ENCODE data around the gene LMNA.

- TF ChIP-seq CTCF (IDR thresholded peaks at IDR 0.05), result no peak
- no peak for TF ChIP-seq POLR2A (IDR thresholded peaks at IDR 0.05)
- no peak for TF ChIP-seq POLR2AphosphoS5 (IDR thresholded peaks at IDR 0.05)
Observed at GRCh38 chr1:156067262-156067661, 47.2 kb upstream of the LMNA start.

Measured in sigmoid colon (tissue), 4 donors.